HepG2 (cell line): Measurements from ENCODE around the gene TPM1. TPM values are rescaled to one million over a fixed set of nuclear protein-coding genes. Genes with fewer than 3 reads are reported as not detected.

Source experiments
- ARNTL ChIP-seq: sonication (generic); formaldehyde crosslinking; IDR thresholded peaks from 2 replicates; pipeline ENCODE4 v1.4.0; 2020; ENCODE audit warnings: mild to moderate bottlenecking, missing genetic modification reagents
- BCL6 ChIP-seq: IDR thresholded peaks from 2 replicates; pipeline ENCODE4 v1.6.1; 2016; ENCODE audit warnings: missing genetic modification reagents, missing compliant biosample characterization
- CENPT ChIP-seq: sonication (generic); formaldehyde crosslinking; IDR thresholded peaks from 2 replicates; pipeline ENCODE4 v1.8.0; 2022; ENCODE audit warnings: low read depth, mild to moderate bottlenecking, moderate library complexity, missing genetic modification reagents
- DRAP1 ChIP-seq: IDR thresholded peaks from 2 replicates; pipeline ENCODE4 v1.6.1; 2016; ENCODE audit warnings: missing genetic modification reagents, missing compliant biosample characterization
- MED13 ChIP-seq: sonication (generic); formaldehyde crosslinking; IDR thresholded peaks from 2 replicates; pipeline ENCODE4 v1.5.0; 2020; ENCODE audit warnings: missing genetic modification reagents
- NFIB ChIP-seq: sonication (generic); formaldehyde crosslinking; IDR thresholded peaks from 2 replicates; pipeline ENCODE4 v1.9.0; 2021; ENCODE audit warnings: missing genetic modification reagents, mild to moderate bottlenecking, borderline replicate concordance
- ONECUT2 ChIP-seq: sonication (generic); formaldehyde crosslinking; IDR thresholded peaks from 2 replicates; pipeline ENCODE4 v1.4.0; 2020; ENCODE audit warnings: missing genetic modification reagents
- PPARG ChIP-seq: conservative IDR thresholded peaks from 2 replicates; pipeline ENCODE4 v1.6.1; 2016; ENCODE audit warnings: missing biosample characterization, missing genetic modification reagents
- SKIL ChIP-seq: sonication (generic); formaldehyde crosslinking; IDR thresholded peaks from 2 replicates; pipeline ENCODE4 v1.8.0; 2022; ENCODE audit warnings: missing genetic modification reagents, mild to moderate bottlenecking, moderate library complexity, borderline replicate concordance
- YY1 ChIP-seq: IDR thresholded peaks from 2 replicates; pipeline ENCODE4 v1.6.1; 2011; ENCODE audit warnings: low read length, low read depth, moderate library complexity, mild to moderate bottlenecking; ENCODE audit not compliant: insufficient read depth, insufficient replicate concordance
- ZFP62 ChIP-seq: sonication (generic); formaldehyde crosslinking; IDR thresholded peaks from 2 replicates; pipeline ENCODE4 v1.4.0; 2020; ENCODE audit warnings: missing genetic modification reagents
- ZMYM4 ChIP-seq: sonication (generic); formaldehyde crosslinking; IDR thresholded peaks from 2 replicates; pipeline ENCODE4 v1.8.1; 2023; ENCODE audit warnings: mild to moderate bottlenecking, missing genetic modification reagents
- ZNF17 ChIP-seq: sonication (generic); formaldehyde crosslinking; IDR thresholded peaks from 2 replicates; pipeline ENCODE4 v1.5.0; 2020; ENCODE audit warnings: mild to moderate bottlenecking, missing genetic modification reagents
- ZNF3 ChIP-seq: IDR thresholded peaks from 2 replicates; pipeline ENCODE4 v1.7.0; 2017; ENCODE audit warnings: inconsistent platforms
- ZNF326 ChIP-seq: sonication (generic); formaldehyde crosslinking; IDR thresholded peaks from 2 replicates; pipeline ENCODE4 v1.4.0; 2020; ENCODE audit warnings: missing genetic modification reagents, borderline replicate concordance
- ZNF33B ChIP-seq: sonication (generic); formaldehyde crosslinking; IDR thresholded peaks from 2 replicates; pipeline ENCODE4 v1.5.1; 2020; ENCODE audit warnings: mild to moderate bottlenecking, missing genetic modification reagents
- ZNF83 ChIP-seq: sonication (generic); formaldehyde crosslinking; IDR thresholded peaks from 2 replicates; pipeline ENCODE4 v1.4.0; 2020; ENCODE audit warnings: missing genetic modification reagents, mild to moderate bottlenecking, borderline replicate concordance
- polyA plus RNA-seq, 8 experiments: library from polyadenylated mRNA; depleted of rRNA in 3 of 8; stranded (reverse) in 7 of 8; unstranded in 1 of 8; fragments of >200 nt; fragmentation: Illumina TruSeq in 4 of 8; extraction: Trizol in 4 of 8; gene quantifications; 2 replicates each; pipeline versions ENCODE4 v1.2.1 to v1.2.3, GENCODE V29; 2011 to 2016; ENCODE audit warnings: low read depth in 4 of 8, missing spikeins in 1 of 8, mixed read lengths in 1 of 8; ENCODE audit not compliant: insufficient read depth in 1 of 8
- total RNA-seq, 5 experiments: library from RNA; depleted of rRNA; stranded (reverse); fragments of >200 nt; fragmentation: Illumina TruSeq; extraction: Trizol; gene quantifications; 2 replicates each; pipeline ENCODE4 v1.2.3, GENCODE V29; 2016; ENCODE audit warnings: low read depth in 1 of 5
- TF ChIP-seq, protein P1 (sequence below): sonication (generic); formaldehyde crosslinking; conservative IDR thresholded peaks from 2 replicates; pipeline ENCODE4 v1.4.0; 2020; ENCODE audit warnings: mild to moderate bottlenecking, missing genetic modification reagents, moderate library complexity
- TF ChIP-seq, protein P2 (sequence below): sonication (generic); formaldehyde crosslinking; IDR thresholded peaks from 2 replicates; pipeline ENCODE4 v1.4.0; 2020; ENCODE audit warnings: mild to moderate bottlenecking, missing genetic modification reagents
- TF ChIP-seq, protein P3 (sequence below): sonication (generic); formaldehyde crosslinking; IDR thresholded peaks from 2 replicates; pipeline ENCODE4 v1.4.0; 2020; ENCODE audit warnings: missing genetic modification reagents, mild to moderate bottlenecking, borderline replicate concordance

The TPM1 gene
- total and polyA plus RNA-seq, 2 of the 13 experiments (the other 11 are each of a cell fraction or from before 2014, with no cell fraction given): 98.9 to 109 TPM

DNA sequence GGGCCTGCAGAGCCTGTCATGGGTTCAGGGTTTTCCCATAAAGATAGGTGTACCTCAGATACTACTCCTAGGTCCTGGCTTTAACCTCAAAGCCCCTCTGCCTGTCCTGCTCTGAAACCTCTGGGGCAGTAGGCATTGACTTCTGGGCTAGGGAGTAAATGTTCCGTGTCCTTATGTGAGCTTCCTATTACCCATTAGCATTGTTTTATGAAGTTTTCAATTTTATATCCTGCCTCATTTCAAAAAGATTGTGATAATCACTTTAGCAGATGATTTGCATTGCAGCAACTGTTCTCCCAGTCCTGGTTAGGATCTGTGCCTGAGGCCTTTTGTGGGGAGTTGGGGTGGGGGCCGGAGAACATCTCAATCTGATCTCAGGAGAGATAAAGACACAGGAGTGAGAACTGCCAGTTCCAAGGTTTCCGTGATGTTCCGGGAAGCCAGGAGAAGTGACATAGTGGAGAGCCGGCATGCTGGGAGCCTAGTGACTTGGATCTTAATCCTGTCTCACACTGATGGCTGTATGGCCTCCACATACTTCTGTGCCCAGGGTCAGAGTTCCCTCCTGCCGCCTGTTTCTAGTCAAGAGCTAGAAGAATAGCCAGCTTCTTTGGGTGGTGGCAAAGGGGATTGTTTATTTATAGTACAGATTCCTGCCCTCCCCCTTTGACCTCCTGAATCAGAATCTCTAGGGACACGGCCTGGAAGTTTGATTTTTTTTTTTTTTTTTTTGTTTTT lies 10.6 kb downstream of the TPM1 start (continued):
- TF ChIP-seq ZNF3 (CRISPR knock-in tag): no peak
- TF ChIP-seq, protein P1, sequence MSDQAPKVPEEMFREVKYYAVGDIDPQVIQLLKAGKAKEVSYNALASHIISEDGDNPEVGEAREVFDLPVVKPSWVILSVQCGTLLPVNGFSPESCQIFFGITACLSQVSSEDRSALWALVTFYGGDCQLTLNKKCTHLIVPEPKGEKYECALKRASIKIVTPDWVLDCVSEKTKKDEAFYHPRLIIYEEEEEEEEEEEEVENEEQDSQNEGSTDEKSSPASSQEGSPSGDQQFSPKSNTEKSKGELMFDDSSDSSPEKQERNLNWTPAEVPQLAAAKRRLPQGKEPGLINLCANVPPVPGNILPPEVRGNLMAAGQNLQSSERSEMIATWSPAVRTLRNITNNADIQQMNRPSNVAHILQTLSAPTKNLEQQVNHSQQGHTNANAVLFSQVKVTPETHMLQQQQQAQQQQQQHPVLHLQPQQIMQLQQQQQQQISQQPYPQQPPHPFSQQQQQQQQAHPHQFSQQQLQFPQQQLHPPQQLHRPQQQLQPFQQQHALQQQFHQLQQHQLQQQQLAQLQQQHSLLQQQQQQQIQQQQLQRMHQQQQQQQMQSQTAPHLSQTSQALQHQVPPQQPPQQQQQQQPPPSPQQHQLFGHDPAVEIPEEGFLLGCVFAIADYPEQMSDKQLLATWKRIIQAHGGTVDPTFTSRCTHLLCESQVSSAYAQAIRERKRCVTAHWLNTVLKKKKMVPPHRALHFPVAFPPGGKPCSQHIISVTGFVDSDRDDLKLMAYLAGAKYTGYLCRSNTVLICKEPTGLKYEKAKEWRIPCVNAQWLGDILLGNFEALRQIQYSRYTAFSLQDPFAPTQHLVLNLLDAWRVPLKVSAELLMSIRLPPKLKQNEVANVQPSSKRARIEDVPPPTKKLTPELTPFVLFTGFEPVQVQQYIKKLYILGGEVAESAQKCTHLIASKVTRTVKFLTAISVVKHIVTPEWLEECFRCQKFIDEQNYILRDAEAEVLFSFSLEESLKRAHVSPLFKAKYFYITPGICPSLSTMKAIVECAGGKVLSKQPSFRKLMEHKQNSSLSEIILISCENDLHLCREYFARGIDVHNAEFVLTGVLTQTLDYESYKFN (CRISPR knock-in tag): peak; percentile 65
- no peak for TF ChIP-seq DRAP1
- TF ChIP-seq ZNF33B (CRISPR knock-in tag): no peak
- no peak for TF ChIP-seq ZNF83
- no peak for TF ChIP-seq ZNF17 (CRISPR knock-in tag)
- no peak for TF ChIP-seq ONECUT2
- no peak for TF ChIP-seq SKIL (CRISPR knock-in tag)
- TF ChIP-seq PPARG: 0 out of 2 replicates have a peak, but pooled peaks have one; percentile 13
- TF ChIP-seq ARNTL (CRISPR knock-in tag): no peak
- TF ChIP-seq ZNF326 (CRISPR knock-in tag): no peak
- TF ChIP-seq ZFP62 (CRISPR knock-in tag): no peak
- TF ChIP-seq, protein P2, sequence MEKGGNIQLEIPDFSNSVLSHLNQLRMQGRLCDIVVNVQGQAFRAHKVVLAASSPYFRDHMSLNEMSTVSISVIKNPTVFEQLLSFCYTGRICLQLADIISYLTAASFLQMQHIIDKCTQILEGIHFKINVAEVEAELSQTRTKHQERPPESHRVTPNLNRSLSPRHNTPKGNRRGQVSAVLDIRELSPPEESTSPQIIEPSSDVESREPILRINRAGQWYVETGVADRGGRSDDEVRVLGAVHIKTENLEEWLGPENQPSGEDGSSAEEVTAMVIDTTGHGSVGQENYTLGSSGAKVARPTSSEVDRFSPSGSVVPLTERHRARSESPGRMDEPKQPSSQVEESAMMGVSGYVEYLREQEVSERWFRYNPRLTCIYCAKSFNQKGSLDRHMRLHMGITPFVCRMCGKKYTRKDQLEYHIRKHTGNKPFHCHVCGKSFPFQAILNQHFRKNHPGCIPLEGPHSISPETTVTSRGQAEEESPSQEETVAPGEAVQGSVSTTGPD (CRISPR knock-in tag): no peak
- TF ChIP-seq, protein P3, sequence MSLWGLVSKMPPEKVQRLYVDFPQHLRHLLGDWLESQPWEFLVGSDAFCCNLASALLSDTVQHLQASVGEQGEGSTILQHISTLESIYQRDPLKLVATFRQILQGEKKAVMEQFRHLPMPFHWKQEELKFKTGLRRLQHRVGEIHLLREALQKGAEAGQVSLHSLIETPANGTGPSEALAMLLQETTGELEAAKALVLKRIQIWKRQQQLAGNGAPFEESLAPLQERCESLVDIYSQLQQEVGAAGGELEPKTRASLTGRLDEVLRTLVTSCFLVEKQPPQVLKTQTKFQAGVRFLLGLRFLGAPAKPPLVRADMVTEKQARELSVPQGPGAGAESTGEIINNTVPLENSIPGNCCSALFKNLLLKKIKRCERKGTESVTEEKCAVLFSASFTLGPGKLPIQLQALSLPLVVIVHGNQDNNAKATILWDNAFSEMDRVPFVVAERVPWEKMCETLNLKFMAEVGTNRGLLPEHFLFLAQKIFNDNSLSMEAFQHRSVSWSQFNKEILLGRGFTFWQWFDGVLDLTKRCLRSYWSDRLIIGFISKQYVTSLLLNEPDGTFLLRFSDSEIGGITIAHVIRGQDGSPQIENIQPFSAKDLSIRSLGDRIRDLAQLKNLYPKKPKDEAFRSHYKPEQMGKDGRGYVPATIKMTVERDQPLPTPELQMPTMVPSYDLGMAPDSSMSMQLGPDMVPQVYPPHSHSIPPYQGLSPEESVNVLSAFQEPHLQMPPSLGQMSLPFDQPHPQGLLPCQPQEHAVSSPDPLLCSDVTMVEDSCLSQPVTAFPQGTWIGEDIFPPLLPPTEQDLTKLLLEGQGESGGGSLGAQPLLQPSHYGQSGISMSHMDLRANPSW (CRISPR knock-in tag): no peak
- peak; percentile 70 for TF ChIP-seq BCL6 (CRISPR knock-in tag)
- TF ChIP-seq CENPT (CRISPR knock-in tag): no peak
- TF ChIP-seq NFIB (CRISPR knock-in tag): no peak
- no peak for TF ChIP-seq ZMYM4 (CRISPR knock-in tag)
- no peak for TF ChIP-seq YY1
- TF ChIP-seq MED13 (CRISPR knock-in tag): no peak
